ENCODE data around the gene MIPOL1.

GRCh38 chr14:37278636-37279538 is 81.2 kb downstream of the MIPOL1 start:
- TF ChIP-seq GATA3 (IDR thresholded peaks at IDR 0.05; ENCODE audit: low read depth, low read length) (no peak), GATA2 (IDR thresholded peaks at IDR 0.05; ENCODE audit: low read depth, low read length) (no peak)
